ENCODE data around the gene NTRK3.

DNA sequence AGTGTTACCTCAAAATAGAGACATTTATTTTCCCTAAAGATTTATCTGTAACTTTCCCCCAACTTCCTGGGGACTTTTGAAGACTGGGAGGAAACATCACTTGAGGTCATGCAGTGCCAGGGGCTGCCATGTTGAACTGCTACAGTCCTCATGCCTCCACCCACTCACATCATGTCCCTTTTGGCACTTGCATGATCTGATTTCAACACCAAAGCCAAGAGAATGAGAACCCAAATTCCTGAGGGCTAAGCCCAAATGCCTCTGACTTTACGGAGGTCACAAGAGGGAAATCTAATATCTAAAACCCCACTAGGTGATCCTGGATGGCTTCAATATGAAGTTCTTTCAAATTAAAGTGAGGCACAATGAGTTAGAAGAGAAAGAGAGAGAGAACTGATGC is 213.1 kb downstream of the NTRK3 start:
- no peak for TF ChIP-seq POLR2AphosphoS5 (IDR thresholded peaks at IDR 0.05; ENCODE audit: borderline replicate concordance, low read depth, low read length)
- TF ChIP-seq EZH2 (IDR thresholded peaks at IDR 0.05), result no peak

All from SK-N-MC (cell line).